Stimulated activated CD8-positive, alpha-beta memory T cell treated with anti-CD3 and anti-CD28 coated beads, Interleukin-4, amount 100 ng/mL, for 4 hours (primary cell): ENCODE data around the gene ZNF33A.
"Not testable (repeated sequence)": the region's sequence is repeated elsewhere in the genome, so short reads cannot be mapped to it uniquely, and the experiment has no call there.

ENCODE experiments used
- DNase-seq, 2 donors: peaks; one replicate each; pipeline ENCODE4 v3.0.0-alpha.2; 2020; ENCODE audit warnings: low read depth in 2 of 2, low spot score in 1 of 2

ZNF33A gene

GRCh38 chr10:38010119-38010903 lies at the start of gene ZNF33A:
Gene ZNF33A, plus strand, starts transcription at chr10:38010675. Its CDS starts 1,667 bp downstream, at chr10:38012342.
- DNase-seq: peak; percentile 79 to 82

- no peak for DNase-seq
These were observed 45.5 kb upstream of the ZNF33A start for GRCh38 chr10:37965006-37965405.

- no peak for DNase-seq
These were observed 38.1 kb upstream of the ZNF33A start for GRCh38 chr10:37972396-37972795.

- no peak for DNase-seq
These were observed 35.0 kb upstream of the ZNF33A start for GRCh38 chr10:37975401-37975991.

- DNase-seq: peak; percentile 93 to 95
These were observed 34.2 kb upstream of the ZNF33A start, which contains the start of gene ZNF25 for GRCh38 chr10:37976091-37976879. Gene ZNF25, minus strand, starts transcription at chr10:37976647. Its CDS starts 4,925 bp downstream, at chr10:37971722.

GRCh38 chr10:37976880-37977203 lies 33.6 kb upstream of the ZNF33A start:
- no peak for DNase-seq

- DNase-seq: no peak
These were observed 18.8 kb upstream of the ZNF33A start for GRCh38 chr10:37991655-37992054.

GRCh38 chr10:37992083-37992482 lies 18.4 kb upstream of the ZNF33A start:
- DNase-seq: no peak

GRCh38 chr10:37998920-37999319 lies 11.6 kb upstream of the ZNF33A start:
- not testable (repeated sequence) for DNase-seq

GRCh38 chr10:38000474-38000873 lies 10.0 kb upstream of the ZNF33A start:
- DNase-seq: not testable (repeated sequence)

GRCh38 chr10:38003026-38003425 lies 7.4 kb upstream of the ZNF33A start:
- no peak for DNase-seq

GRCh38 chr10:38003588-38003987 lies 6.9 kb upstream of the ZNF33A start:
- no peak for DNase-seq

- no peak for DNase-seq
These were observed 2.9 kb upstream of the ZNF33A start for GRCh38 chr10:38007551-38007950.

- DNase-seq: no peak
These were observed 2.5 kb upstream of the ZNF33A start for GRCh38 chr10:38007991-38008390.

- DNase-seq: no peak
These were observed 5.9 kb downstream of the ZNF33A start for GRCh38 chr10:38016354-38016753.

GRCh38 chr10:38019124-38019523 lies 8.6 kb downstream of the ZNF33A start:
- DNase-seq: not testable (repeated sequence)

- DNase-seq: no peak
These were observed 14.8 kb downstream of the ZNF33A start for GRCh38 chr10:38025283-38025682.

- no peak for DNase-seq
These were observed 17.5 kb downstream of the ZNF33A start for GRCh38 chr10:38027986-38028385.

- DNase-seq: no peak
These were observed 22.4 kb downstream of the ZNF33A start for GRCh38 chr10:38032886-38033285.

GRCh38 chr10:38038107-38038931 lies 27.8 kb downstream of the ZNF33A start:
- no peak for DNase-seq

- DNase-seq: no peak
These were observed 28.4 kb downstream of the ZNF33A start for GRCh38 chr10:38038932-38039245.
